PFSK-1 (cell line): ENCODE results near the gene CUX1.

Source experiments
- POLR2AphosphoS5 ChIP-seq: IDR thresholded peaks from 2 replicates; pipeline ENCODE4 v1.6.1; 2012; ENCODE audit warnings: low read depth, mild to moderate bottlenecking, control low read depth, low read length, moderate library complexity
- REST ChIP-seq, 2 experiments: IDR thresholded peaks; 2 replicates each; pipeline versions ENCODE4 v1.6.1 to v1.8.0; 2011 to 2012; ENCODE audit warnings: low read depth in 2 of 2, low read length in 2 of 2, control low read depth in 1 of 2, inconsistent platforms in 1 of 2, mild to moderate bottlenecking in 1 of 2, moderate library complexity in 1 of 2; ENCODE audit not compliant: insufficient read depth in 1 of 2
- SIN3A ChIP-seq: IDR thresholded peaks from 2 replicates; pipeline ENCODE4 v1.6.1; 2012; ENCODE audit warnings: mild to moderate bottlenecking, low read length, moderate library complexity, borderline replicate concordance; ENCODE audit not compliant: insufficient read depth
- TAF1 ChIP-seq: IDR thresholded peaks from 2 replicates; pipeline ENCODE4 v1.6.1; 2012; ENCODE audit warnings: low read length, control low read depth, borderline replicate concordance; ENCODE audit not compliant: insufficient read depth

- TF ChIP-seq POLR2AphosphoS5 (no peak), REST (IDR thresholded peaks at IDR 0.05; ENCODE audit: insufficient read depth in 1 of 2, low read depth in 2 of 2, low read length in 2 of 2) (no peak), TAF1 (no peak), SIN3A (no peak)
These were observed 115.6 kb downstream of the CUX1 start for GRCh38 chr7:101933028-101933427.
